Medulla oblongata (tissue), 1 donor: ENCODE data around the gene CD82.
A peak's percentile ranks its signal among the peaks of the same experiment; 100 is the strongest.
"Not testable (repeated sequence)": the region's sequence is repeated elsewhere in the genome, so short reads cannot be mapped to it uniquely, and the experiment has no call there.

Source experiments
- DNase-seq: peaks from one replicate; pipeline ENCODE4 v3.0.0-alpha.2; 2015; ENCODE audit errors: extremely low spot score

Gene CD82

GRCh38 chr11:44533921-44534711, 31.3 kb upstream of the CD82 start:
- DNase-seq: no peak

GRCh38 chr11:44535191-44535980, 30.1 kb upstream of the CD82 start:
- DNase-seq: no peak

- DNase-seq: no peak
Measured at GRCh38 chr11:44536788-44537516, 28.5 kb upstream of the CD82 start.

- DNase-seq: no peak
Measured at GRCh38 chr11:44537679-44538078, 27.8 kb upstream of the CD82 start.

- peak; percentile 80 for DNase-seq
Measured at GRCh38 chr11:44538375-44539054, 26.9 kb upstream of the CD82 start.

- DNase-seq: no peak
Measured at GRCh38 chr11:44539971-44540370, 25.5 kb upstream of the CD82 start.

- no peak for DNase-seq
Measured at GRCh38 chr11:44540667-44541066, 24.8 kb upstream of the CD82 start.

- no peak for DNase-seq
Measured at GRCh38 chr11:44542372-44542771, 23.1 kb upstream of the CD82 start.

GRCh38 chr11:44546984-44547383, 18.5 kb upstream of the CD82 start:
- not testable (repeated sequence) for DNase-seq

- DNase-seq: not testable (repeated sequence)
Measured at GRCh38 chr11:44547534-44547933, 17.9 kb upstream of the CD82 start.

GRCh38 chr11:44548032-44548695, 17.3 kb upstream of the CD82 start:
- DNase-seq: no peak

- not testable (repeated sequence) for DNase-seq
Measured at GRCh38 chr11:44548961-44549749, 16.3 kb upstream of the CD82 start.

- DNase-seq: no peak
Measured at GRCh38 chr11:44550123-44550522, 15.3 kb upstream of the CD82 start.

GRCh38 chr11:44551456-44552139, 13.9 kb upstream of the CD82 start:
- DNase-seq: no peak

GRCh38 chr11:44555031-44555800, 10.2 kb upstream of the CD82 start:
- no peak for DNase-seq

GRCh38 chr11:44556735-44557409, 8.6 kb upstream of the CD82 start:
- peak; percentile 87 for DNase-seq

- DNase-seq: no peak
Measured at GRCh38 chr11:44557464-44557863, 8.0 kb upstream of the CD82 start.

GRCh38 chr11:44559207-44559939, 6.1 kb upstream of the CD82 start:
- DNase-seq: peak; percentile 50
